DMS114 treated with DMSO at 0.1 percent for 48 hours (cell line): ENCODE measurements around the gene OXLD1.

Experiments used
- DNase-seq: peaks from one replicate; lab custom pipeline; 2025; ENCODE audit not compliant: unreplicated experiment; lab: John Stamatoyannopoulos, UW

The OXLD1 gene

DNA sequence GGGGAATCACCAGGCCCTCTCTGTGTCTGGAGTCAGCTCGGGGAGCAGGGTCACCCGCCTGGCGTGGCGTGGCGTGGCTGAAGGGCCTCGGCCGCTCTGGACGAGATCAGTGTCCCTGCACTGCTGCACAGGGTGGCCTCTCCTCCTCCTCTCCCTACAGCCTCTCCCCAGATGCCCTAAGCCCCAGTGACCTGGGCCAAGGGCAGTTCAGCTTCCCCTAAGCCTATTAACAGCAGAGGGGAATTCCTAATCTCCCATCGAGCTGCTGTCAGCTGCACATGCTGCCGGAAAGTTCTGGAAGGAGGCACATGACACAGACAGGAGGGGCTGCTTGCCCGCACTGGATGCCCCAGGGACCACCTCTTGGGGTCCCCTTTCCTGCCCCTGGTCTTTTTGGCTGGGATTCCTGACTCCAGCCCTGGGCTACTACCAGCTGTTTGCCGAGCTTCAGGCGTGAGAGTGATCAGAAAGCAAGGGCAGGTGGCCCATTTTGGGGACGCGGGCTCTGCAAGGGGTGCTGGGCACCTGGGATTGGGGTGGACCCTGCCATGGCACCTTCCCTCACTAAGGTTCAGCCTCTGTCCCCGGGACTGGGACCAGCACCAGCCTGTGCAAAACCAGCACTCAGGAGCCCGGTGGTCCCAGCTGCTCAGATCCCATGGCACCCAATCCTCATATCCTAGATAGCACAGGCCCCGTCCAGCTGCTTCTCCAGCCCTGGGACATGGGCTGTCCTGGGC, 10.9 kb downstream of the OXLD1 start:
- DNase-seq, result no peak

DNA sequence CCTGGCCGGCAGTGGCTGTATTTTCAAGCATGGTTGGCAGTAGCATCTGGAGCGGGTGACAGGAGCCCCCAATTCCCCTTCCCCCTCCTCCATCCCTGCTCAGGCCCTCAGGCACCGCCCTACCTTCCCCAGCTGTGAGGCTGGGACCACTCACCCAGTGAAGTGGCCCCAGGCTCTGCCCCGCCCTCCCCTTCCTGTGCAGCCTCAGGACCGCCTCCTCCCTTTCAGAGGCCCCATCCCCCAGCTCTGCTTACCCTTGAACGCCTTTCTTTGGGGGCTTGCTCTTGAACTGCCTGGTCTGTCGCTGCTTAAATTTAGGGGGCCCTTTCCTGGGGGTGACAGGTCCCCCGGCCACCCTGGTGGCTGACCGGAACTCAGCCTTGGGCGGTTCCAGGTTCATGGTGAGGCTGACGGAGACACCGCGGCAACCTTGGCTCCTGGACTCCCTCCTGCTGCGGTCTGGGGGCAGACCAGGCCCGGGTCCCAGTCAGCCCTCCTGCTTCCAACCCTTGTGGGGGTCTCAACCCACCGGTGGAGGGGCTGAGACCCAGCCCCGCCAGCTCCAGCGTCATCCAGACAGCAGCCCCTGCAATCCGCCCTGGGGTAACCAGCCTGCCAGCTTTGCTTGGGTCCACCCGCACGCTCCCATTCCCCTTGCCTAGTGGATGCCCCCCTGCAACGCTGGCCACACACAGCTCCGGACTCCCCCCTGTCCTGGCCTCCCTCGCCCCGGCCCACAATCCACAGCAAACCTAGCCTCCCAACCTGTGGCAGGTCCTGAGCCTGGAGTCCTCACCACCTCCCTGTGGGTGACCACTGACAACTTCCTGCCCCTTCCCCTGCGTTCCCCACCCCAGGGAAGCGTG, 13.3 kb downstream of the OXLD1 start:
- no peak for DNase-seq

DNA sequence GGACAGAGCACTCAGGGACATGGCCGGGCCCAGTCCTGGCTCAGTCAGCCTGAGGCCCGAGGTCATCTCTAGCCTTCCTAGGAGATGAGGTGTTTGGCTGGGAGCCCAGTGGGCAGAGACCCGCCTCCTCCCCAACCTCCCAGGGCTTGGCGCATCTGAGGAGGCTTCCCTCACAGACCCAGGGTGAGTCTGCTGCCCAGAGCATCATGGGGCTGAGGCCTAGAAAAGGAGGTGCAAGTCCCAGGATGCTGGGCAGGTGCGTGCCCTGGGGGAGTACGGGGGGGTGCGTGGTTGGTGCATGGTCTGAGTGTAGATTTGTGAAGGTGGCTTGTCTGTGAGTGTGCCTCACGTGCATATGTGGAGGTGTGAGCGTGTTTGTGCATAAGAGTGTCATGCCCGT, 14.7 kb downstream of the OXLD1 start:
- DNase-seq, result no peak

DNA sequence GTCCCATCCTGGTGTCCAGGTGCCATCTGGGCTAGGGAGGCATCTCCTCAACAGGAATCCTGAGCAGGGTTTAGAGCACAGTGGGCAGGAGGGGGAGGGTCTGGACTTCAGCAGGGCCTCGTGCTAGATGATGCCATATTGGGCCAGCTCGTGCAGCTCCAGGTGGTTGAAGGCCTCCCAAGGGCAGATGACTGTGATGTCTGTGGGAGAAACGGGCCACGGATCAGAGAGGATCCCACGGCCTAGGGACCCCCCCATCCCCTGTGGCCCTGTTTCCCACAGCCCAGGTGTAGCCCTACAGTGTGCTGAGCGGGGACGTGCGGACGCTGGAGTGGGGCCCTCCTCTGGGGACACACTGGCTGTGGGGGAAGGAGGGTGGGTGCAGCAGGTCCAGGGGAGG, 15.5 kb downstream of the OXLD1 start:
- no peak for DNase-seq

DNA sequence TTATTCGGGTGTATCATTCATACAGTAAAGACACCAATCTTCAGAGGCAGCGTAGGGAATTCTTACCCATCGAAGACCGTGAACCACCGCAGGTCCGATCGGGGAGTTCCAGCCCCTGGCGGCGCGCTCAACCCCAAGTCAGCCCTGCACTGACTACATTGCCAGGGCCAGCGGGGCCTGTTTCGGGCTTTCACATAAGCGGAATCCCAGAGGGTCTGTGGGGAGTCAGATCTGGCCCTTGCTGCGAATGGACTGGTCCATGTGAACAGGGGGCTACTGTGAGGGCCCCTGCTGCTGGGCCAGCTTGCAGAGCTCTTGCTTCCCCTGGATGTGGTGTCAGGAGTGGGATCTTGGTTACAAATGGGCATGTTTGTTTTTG, 17.7 kb downstream of the OXLD1 start:
- DNase-seq, result no peak

DNA sequence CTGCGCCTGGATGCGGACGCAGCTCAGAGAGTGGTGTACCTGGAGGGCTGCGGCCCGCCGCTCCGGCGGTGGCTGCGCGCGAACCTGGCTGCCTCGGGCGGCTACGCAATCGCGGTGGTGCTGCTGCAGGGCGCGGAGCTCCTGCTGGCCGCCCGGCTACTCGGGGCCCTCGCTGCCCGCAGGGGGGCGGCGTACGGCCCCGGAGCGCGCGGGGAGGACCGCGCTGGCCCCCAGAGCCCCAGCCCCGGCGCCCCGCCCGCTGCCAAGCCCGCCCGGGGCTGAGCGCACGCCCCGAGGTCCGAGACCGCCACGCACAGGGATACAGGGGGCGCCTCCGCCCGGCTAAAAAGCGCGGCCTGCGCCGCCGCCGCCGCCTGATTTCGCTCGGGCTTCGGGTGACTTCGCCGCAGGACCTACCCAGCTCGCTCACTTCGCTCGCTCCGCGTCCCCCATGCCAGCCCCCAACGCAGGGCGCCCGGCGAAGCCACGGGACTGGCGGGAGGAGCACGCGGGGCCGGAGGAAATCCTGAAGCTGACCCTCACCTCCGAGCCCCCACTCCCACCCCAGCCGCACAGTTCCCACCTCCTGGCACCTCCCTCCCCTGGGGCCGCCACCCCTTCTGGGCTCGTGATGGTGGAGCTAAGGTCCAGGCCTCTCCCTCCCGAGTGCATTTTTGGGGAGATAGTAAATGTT, 18.2 kb downstream of the OXLD1 start:
- no peak for DNase-seq

DNA sequence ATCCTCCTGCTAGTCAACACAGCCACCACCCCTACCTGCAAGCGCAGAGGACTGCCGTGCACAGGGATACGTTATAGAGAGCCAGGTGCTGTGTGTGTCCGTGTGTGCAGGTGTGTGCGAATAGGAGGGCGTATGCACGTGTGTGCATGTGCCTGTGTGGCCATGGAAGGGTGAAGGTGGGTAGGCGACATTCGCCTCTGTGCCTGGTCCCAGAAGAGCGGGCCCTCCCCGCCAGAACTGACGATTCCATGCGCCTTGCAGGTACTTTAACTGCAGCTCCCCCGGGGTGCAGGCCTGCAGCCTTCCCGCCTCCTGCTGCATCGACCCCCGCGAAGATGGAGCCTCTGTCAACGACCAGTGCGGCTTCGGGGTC, 18.8 kb downstream of the OXLD1 start:
- no peak for DNase-seq

DNA sequence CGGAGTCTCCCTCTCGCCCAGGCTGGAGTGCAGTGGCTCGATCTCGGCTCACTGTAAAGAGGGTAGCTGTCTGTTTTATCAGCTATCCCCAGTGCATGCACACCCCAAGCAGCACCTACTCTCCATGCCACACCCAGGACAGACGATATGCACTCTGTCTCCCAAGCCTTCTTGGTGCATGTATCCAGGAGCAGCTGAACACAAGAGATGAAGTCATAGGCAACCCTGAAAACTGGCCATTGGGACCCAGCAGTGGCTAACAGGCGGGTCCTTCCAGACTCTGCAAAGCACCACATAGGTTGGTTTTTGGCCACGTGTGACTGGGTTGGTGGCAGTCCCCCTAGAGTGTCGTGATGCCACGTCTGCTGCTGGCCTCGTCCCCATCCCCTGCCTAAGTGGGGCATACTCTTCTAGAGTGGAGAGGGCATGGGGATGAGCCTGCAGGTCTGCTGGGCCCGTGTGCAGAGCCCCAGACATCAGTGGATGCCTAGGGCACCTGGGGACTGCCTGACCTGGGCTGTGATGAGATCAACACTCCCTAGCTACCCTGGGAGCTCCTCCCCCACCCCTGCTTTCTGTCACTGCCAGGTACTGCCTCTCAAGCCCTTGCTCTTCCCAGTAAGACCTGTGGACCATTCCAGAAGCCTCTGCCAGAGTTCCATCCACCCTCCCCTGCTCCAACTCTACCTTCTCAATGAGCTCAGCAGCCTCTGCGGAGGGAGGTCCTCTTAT, 19.4 kb downstream of the OXLD1 start:
- DNase-seq, result no peak

DNA sequence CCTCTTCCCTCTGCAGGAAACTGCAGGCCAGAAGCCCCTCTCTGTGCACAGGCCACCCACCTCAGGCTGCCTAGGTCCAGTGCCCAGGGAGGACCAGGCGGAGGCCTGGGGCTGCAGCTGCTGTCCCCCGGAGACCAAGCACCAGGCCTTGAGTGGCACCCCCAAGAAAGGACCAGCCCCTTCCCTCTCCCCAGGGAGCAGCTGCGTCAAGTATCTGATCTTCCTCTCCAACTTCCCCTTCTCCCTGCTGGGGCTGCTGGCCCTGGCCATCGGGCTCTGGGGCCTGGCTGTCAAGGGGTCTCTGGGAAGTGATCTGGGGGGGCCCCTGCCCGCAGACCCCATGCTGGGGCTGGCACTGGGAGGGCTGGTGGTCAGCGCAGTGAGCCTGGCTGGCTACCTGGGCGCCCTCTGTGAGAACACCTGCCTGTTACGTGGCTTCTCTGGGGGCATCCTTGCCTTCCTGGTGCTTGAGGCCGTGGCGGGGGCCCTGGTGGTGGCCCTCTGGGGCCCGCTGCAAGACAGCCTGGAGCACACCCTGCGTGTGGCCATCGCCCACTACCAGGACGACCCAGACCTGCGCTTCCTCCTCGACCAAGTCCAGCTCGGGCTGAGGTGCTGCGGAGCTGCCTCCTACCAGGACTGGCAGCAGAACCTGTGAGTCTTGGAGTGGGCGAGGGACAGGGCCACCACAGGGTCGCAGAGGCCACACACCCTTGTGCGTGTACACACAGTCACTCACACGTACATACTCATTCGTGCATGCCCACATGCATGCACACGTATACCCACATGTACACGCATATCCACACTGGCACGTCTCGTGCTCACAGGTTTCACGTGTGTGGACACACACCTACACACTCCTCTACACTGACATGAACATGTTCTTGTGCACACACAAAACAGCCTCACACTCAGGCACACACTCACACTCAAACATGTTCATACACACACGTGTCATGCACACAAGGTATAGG, 21.1 kb downstream of the OXLD1 start:
- no peak for DNase-seq

DNA sequence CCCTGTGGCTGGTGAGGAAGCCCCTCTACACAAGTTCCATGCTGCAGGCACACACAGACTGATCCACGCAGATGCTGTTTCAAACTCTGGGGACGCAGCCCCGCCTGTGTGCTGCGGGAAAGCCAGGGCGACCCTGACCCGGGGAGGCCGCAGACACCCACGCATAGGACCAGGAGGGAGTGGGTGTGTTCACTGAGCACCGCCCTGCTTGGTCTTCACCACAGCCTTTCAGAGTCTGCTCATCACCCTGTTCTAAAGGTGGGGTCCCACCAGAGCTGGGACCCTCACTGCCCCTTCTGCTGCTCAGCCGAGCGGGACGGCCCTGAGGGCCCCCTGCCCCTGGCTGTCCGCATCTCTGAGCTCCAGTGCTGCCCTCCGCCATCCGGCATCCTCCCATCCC, 21.9 kb downstream of the OXLD1 start:
- no peak for DNase-seq

DNA sequence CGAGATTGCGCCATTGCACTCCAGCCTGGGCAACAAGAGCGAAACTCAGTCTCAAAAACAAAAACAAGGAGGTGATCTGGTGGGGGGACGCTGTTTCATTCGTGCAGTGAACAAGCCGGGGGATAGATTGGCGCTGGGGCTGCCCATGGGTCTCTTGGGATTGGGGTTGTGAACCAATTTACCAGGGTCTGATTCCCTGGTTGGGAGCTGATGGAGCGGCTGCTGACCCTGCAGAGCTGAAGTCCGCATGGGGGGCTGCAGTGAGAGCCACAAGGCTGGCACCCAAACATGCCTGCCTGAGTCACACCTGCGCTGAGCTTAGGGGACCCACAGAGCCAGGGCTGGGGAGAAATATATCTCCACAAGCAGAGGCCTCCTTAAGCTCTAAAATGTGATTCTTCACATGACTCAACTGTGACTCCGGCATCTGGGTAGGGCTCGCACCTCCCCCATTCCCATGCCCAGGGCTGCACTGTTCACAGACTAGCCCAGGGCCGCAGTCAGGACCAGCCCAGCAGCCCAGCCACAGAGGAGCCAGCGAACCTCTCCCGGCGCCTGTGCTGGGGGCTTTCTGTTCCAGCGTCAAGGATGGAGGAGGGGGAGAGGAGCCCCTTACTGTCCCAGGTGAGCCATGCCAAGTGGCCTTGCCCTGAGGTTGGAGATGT, 24.4 kb downstream of the OXLD1 start:
- DNase-seq, result no peak

DNA sequence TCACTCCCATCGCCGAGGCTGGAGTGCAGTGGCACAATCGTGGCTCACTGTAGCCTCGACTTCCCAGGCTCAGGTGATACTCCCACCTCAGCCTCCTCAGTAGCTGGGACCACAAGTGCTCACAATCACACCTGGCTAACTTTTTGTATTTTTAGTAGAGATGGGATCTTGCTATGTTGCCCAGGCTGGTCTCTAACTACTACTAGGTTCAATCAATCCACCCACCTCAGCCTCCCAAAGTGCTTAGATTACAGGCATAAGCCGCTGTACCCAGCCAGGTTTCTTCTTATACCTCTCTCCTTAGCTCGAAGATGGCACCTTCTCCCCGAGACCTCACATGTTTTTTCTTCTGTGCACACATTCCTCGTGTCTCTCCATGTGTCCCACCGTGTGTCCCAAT, 26.4 kb downstream of the OXLD1 start:
- no peak for DNase-seq

DNA sequence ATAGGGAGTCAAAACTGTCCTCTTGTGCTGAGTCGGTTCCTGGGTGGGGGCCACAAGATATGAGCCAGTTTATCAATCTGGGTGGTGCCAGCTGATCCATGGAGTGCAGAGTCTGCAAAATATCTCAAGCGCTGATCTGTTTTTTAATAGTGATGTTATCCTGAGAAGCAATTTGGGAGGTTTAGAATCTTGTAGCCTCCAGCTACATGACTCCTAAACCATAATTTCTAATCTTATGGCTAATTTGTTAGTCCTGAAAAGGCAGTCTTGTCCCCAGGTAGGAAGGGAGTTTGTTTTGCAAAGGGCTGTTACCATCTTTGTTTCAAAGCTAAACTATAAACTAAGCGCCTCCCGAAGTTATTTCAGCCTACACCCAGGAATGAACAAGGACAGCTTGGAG, 27.7 kb downstream of the OXLD1 start:
- no peak for DNase-seq

DNA sequence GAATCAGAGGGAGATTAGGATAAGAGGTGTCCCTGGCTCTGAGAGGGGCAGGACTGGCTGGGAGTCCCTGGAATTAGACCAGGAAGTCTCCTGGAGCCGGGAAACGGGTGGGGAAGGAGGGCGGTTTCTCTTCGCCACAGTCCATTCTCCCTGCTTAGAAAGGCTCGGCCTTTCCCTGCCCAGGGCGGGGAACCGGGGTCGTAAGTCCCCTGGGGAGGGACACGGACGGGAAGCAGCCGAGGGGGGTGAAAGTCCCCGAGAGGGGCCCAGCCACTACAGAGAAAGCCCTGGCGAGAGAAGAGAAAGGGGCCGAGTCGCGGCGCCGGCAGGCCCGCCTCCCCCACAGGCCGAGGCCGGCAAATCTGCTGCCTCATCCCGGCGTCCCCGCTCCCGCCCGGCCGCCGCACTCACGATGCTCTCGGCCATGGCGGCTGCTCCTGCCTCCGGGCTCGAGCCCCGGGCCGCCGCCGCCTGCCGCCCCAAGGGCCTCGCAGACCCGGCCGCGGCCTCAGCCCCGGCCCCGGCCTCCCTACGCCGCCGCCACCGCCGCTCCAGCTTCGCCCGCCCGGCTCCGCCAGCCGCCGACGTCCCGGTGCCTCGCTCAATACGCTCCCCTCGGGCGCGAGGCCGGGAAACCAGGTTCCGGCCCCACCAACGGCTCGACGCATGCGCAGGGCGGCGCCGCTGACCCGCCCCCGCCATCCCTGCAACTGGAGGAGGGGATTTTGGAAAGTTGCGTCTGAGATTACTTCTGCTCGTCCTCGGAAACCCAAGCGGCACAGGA, 29.7 kb downstream of the OXLD1 start, which contains the start of the genes NPLOC4 and TSPAN10:
NPLOC4 (minus strand) TSS at position 608 of the 784 bp plus-strand sequence; CDS start at position 426, 182 bp downstream.
TSPAN10 (plus strand) TSS at position 692 of the 784 bp plus-strand sequence. CDS start 5,217 bp downstream, outside the sequence.
- peak; percentile 72 for DNase-seq

DNA sequence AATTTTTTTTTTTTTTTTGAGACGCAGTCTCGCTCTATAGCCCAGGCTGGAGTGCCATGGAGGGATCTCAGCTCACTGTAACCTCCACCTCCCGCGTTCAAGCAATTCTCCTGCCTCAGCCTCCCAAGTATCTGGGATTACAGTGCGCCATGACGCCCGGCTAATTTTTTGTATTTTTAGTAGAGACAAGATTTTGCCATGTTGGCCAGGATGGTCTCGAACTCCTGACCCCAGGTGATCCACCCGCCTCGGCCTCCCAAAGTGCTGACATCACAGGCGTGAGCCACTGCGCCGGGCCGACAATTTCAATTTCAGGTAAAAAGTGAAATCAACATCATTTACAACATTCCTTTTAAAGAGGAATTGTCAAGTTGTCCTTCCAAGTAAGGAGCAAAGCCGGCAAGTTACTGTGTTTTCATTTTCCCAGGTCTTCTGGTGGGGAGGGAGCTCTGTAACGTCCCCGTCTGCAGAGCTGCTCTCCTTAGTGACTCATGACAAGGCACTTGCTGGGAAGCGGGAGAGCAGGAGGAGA, 30.4 kb downstream of the OXLD1 start:
- DNase-seq, result no peak

DNA sequence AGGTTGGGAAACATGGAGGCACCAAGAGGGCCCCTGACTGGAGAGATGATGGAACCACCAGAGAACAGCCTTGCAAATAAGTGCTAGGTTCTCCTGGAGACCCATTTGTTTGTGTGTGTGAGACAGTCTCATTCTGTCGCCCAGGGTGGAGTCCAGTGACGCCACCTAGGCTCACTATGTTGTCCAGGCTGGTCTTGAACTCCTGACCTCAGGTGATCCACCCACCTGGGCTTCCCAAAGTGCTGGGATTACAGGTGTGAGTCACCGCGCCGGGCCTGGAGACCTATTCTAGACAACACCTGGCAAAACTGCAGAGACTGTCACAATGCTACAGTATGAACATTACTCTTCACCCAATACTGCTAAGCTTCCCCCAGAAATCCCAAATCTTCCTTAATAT, 31.0 kb downstream of the OXLD1 start:
- DNase-seq, result no peak

DNA sequence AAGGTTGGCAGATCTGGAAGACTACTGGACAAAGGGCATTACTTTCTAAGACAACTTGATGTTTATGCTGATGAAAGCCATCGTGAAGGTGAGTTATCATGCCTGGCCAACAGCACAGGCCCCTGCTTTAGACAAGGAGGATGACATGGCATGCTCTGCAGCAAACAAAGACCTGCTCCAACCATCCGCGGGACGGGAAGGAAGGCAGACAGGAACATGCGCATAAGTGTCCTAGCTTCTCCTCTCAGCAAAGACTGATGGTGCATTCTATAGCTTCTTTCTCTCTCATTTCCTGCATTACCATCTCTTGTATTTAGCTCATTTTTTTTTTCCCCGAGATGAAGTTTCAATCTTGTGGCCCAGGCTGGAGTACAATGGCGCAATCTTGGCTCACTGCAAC, 34.9 kb downstream of the OXLD1 start:
- no peak for DNase-seq

DNA sequence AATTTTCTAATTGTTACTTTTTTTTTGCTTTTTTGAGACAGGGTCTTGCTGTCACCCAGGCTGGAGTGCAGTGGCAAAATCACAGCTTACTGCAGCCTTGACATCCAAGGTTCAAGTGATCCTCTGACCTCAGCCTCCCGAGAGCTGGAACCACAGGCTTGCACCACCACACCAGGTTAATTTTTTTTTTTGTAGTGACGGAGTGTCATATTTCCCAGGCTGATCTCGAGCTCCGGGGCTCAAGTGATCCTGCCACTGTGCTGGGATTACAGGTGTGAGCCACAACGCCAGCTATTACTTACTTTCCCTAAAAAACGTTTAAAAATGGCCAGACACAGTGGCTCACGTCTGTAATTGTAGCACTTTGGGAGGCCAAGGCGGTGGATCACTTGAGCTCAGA, 36.1 kb downstream of the OXLD1 start:
- DNase-seq, result no peak
